HCT116 (cell line): ENCODE data around the gene CD3D. TPM values are rescaled to one million over a fixed set of nuclear protein-coding genes. Genes with fewer than 3 reads are reported as not detected.

Experiments
- ATAC-seq: fragments of 200-7000 bp; cut with Tn5 transposase; 2 replicates; pipeline ENCODE4 v1.9.1; 2020; ENCODE audit warnings: mild to moderate bottlenecking, moderate library complexity
- BruUV-seq: library from RNA; stranded (reverse); fragments of 400-500 nt; replicated peaks from 2 replicates; lab custom pipeline; 2021; lab: Mats Ljungman, UMichigan
- CTCF ChIA-PET: fragments of 300-600 bp; sonication (Branson Sonifier 250); formaldehyde crosslinking; loops from one replicate; lab custom pipeline; 2021; ENCODE audit warnings: antibody characterized with exemption; lab: Charles Lee
- POLR2A ChIA-PET: fragments of 300-600, 350-600 bp; sonication (Branson Sonifier 250); formaldehyde crosslinking; loops from one replicate; lab custom pipeline; 2021; ENCODE audit warnings: antibody characterized with exemption; lab: Charles Lee
- RAD21 ChIA-PET, 2 experiments: fragments of 300-600 bp; sonication (Branson Sonifier 250); formaldehyde crosslinking; loops; one replicate each; lab custom pipeline; 2023; ENCODE audit warnings: low total read pairs in 2 of 2; ENCODE audit not compliant: uncharacterized antibody in 2 of 2, unreplicated experiment in 2 of 2, low non-redundant PET in 1 of 2; lab: Charles Lee
- DNase-seq: peaks from one replicate; pipeline ENCODE4 v3.0.0-alpha.2; 2010; ENCODE audit warnings: low read depth, low spot score
- H2AFZ ChIP-seq: fragments of 200-600 bp; shearing (Covaris generic), sonication (generic); 2 replicates; pipeline ENCODE4 v1.6.1; 2017; ENCODE audit warnings: low read depth, mixed run types, mixed read lengths, antibody characterized with exemption, low read length; ENCODE audit not compliant: poor library complexity, severe bottlenecking
- H3K27ac ChIP-seq: 2 replicates; pipeline ENCODE4 v1.5.1; 2012; ENCODE audit warnings: low read depth, low read length
- H3K27me3 ChIP-seq: fragments of 200-600 bp; sonication (generic); 2 replicates; pipeline ENCODE4 v1.6.1; 2016; ENCODE audit warnings: mixed run types, low read length, mixed read lengths; ENCODE audit not compliant: insufficient read depth
- H3K36me3 ChIP-seq, 2 experiments: fragments of 200-500 bp in 1 of 2; fragments of 200-600 bp in 1 of 2; sonication (Bioruptor generic) in 1 of 2; sonication (generic) in 1 of 2; 2 replicates each; pipeline versions ENCODE4 v1.5.1 to v1.6.1; 2014 to 2016; ENCODE audit warnings: low read length in 2 of 2, inconsistent platforms in 1 of 2, mixed read lengths in 1 of 2, mixed run types in 1 of 2; ENCODE audit not compliant: insufficient read depth in 2 of 2, control insufficient read depth in 1 of 2
- H3K4me1 ChIP-seq, 2 experiments: fragments of 200-600 bp in 1 of 2; sonication (generic) in 1 of 2; 2 replicates each; pipeline versions ENCODE4 v1.5.1 to v1.6.1; 2012 to 2017; ENCODE audit warnings: low read length in 2 of 2, inconsistent platforms in 1 of 2, mild to moderate bottlenecking in 1 of 2, mixed read lengths in 1 of 2, mixed run types in 1 of 2, moderate library complexity in 1 of 2; ENCODE audit not compliant: insufficient read depth in 2 of 2, control insufficient read depth in 1 of 2
- H3K4me2 ChIP-seq: fragments of 200-600 bp; sonication (generic); 2 replicates; pipeline ENCODE4 v1.6.1; 2017; ENCODE audit warnings: mixed run types, low read length, mixed read lengths
- H3K4me3 ChIP-seq, 2 experiments: fragments of 200-600 bp in 1 of 2; sonication (generic) in 1 of 2; replicated peaks in 1 of 2; 2 replicates each; pipeline ENCODE4 v1.5.1; 2011 to 2016; ENCODE audit warnings: low read length in 2 of 2, control low read depth in 1 of 2, low read depth in 1 of 2, mild to moderate bottlenecking in 1 of 2, mixed read lengths in 1 of 2, mixed run types in 1 of 2
- H3K79me2 ChIP-seq: fragments of 200-600 bp; sonication (generic); 2 replicates; pipeline ENCODE4 v1.6.1; 2017; ENCODE audit warnings: mild to moderate bottlenecking, mixed run types, low read length, moderate library complexity, mixed read lengths; ENCODE audit not compliant: insufficient read depth
- H3K9ac ChIP-seq: fragments of 200-600 bp; sonication (generic); 2 replicates; pipeline ENCODE4 v1.6.1; 2016; ENCODE audit warnings: low read length, mixed read lengths
- H3K9me2 ChIP-seq: fragments of 200-600 bp; sonication (generic), shearing (Covaris generic); 2 replicates; pipeline ENCODE4 v1.6.1; 2017; ENCODE audit warnings: mixed run types, mild to moderate bottlenecking, moderate library complexity; ENCODE audit not compliant: insufficient read depth
- H3K9me3 ChIP-seq, 2 experiments: fragments of 200-500 bp in 1 of 2; fragments of 200-600 bp in 1 of 2; sonication (Bioruptor generic) in 1 of 2; sonication (generic) in 1 of 2; 2 replicates each; pipeline ENCODE4 v1.6.1; 2014 to 2017; ENCODE audit warnings: low read length in 2 of 2, mixed read lengths in 2 of 2, inconsistent platforms in 1 of 2, low read depth in 1 of 2, mild to moderate bottlenecking in 1 of 2, mixed run types in 1 of 2, moderate library complexity in 1 of 2; ENCODE audit not compliant: control insufficient read depth in 1 of 2, insufficient read depth in 1 of 2
- H4K20me1 ChIP-seq: fragments of 200-600 bp; sonication (generic), shearing (Covaris generic); 2 replicates; pipeline ENCODE4 v1.6.1; 2017; ENCODE audit warnings: mixed run types, mild to moderate bottlenecking, moderate library complexity; ENCODE audit not compliant: insufficient read depth
- CBX3 ChIP-seq: IDR thresholded peaks from 2 replicates; pipeline ENCODE4 v1.6.1; 2012; ENCODE audit warnings: low read depth
- EGR1 ChIP-seq: IDR thresholded peaks from 2 replicates; pipeline ENCODE4 v1.6.1; 2012; ENCODE audit warnings: low read depth
- ELF1 ChIP-seq: IDR thresholded peaks from 2 replicates; pipeline ENCODE4 v1.6.1; 2012; ENCODE audit warnings: low read depth, borderline replicate concordance
- EZH2 ChIP-seq: fragments of 200-600 bp; sonication (generic); IDR thresholded peaks from 2 replicates; pipeline ENCODE4 v1.6.1; 2017; ENCODE audit warnings: antibody characterized with exemption, mixed run types
- EZH2phosphoT487 ChIP-seq: fragments of 200-600 bp; IDR thresholded peaks from 2 replicates; pipeline ENCODE4 v1.6.1; 2018; ENCODE audit warnings: antibody characterized with exemption, borderline replicate concordance
- JUND ChIP-seq: IDR thresholded peaks from 2 replicates; pipeline ENCODE4 v1.6.1; 2012
- RAD21 ChIP-seq: IDR thresholded peaks from 2 replicates; pipeline ENCODE4 v1.6.1; 2012; ENCODE audit warnings: low read depth, mild to moderate bottlenecking
- SRF ChIP-seq: IDR thresholded peaks from 2 replicates; pipeline ENCODE4 v1.6.1; 2012; ENCODE audit warnings: low read depth
- TCF7L2 ChIP-seq: IDR thresholded peaks from 2 replicates; pipeline ENCODE4 v1.7.0; 2011; ENCODE audit warnings: borderline replicate concordance, inconsistent platforms; ENCODE audit not compliant: insufficient read depth, insufficient read length; ENCODE audit errors: extremely low read depth
- YY1 ChIP-seq: IDR thresholded peaks from 2 replicates; pipeline ENCODE4 v1.6.1; 2011; ENCODE audit warnings: low read length, low read depth, moderate library complexity, mild to moderate bottlenecking; ENCODE audit not compliant: insufficient replicate concordance; ENCODE audit errors: extremely low read depth
- ZNF274 ChIP-seq: fragments of 200-500 bp; sonication (Bioruptor generic); IDR thresholded peaks from 2 replicates; pipeline ENCODE4 v1.6.1; 2014; ENCODE audit warnings: mild to moderate bottlenecking, low read depth, low read length, inconsistent platforms
- intact Hi-C: fragments of 100-400 bp; cut with micrococcal nuclease; formaldehyde crosslinking; loops from 2 replicates; pipeline ENCODE4 v1.10.0; 2022
- total RNA-seq: library from RNA; stranded (reverse); gene quantifications from one replicate; pipeline ENCODE4 v1.2.1, GENCODE V29; 2021; ENCODE audit not compliant: unreplicated experiment
- TF ChIP-seq, protein P1 (sequence below): IDR thresholded peaks from 2 replicates; pipeline ENCODE4 v1.6.1; 2011; ENCODE audit warnings: mild to moderate bottlenecking, low read length, moderate library complexity; ENCODE audit not compliant: insufficient replicate concordance; ENCODE audit errors: extremely low read depth
- TF ChIP-seq, protein P2 (sequence below): IDR thresholded peaks from 2 replicates; pipeline ENCODE4 v1.6.1; 2012; ENCODE audit warnings: low read depth

The CD3D gene
- total RNA-seq, 1 experiment from 2014 or later: 1.0 TPM

DNA sequence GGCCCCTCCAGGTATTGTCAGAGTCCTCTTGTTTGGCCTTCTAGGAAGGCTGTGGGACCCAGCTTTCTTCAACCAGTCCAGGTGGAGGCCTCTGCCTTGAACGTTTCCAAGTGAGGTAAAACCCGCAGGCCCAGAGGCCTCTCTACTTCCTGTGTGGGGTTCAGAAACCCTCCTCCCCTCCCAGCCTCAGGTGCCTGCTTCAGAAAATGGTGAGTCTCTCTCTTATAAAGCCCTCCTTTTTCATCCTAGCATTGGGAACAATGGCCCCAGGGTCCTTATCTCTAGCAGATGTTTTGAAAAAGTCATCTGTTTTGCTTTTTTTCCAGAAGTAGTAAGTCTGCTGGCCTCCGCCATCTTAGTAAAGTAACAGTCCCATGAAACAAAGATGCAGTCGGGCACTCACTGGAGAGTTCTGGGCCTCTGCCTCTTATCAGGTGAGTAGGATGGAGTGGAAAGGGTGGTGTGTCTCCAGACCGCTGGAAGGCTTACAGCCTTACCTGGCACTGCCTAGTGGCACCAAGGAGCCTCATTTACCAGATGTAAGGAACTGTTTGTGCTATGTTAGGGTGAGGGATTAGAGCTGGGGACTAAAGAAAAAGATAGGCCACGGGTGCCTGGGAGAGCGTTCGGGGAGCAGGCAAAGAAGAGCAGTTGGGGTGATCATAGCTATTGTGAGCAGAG lies 37.8 kb downstream of the CD3D start, which contains the start of gene CD3E:
Gene CD3E, plus strand, starts transcription at position 163 of the 681 bp plus-strand sequence. Its CDS starts 223 bp downstream, at position 386.
- Histone ChIP-seq H2AFZ (no peak within 1 kb of the TSS), H3K79me2 (no peaks in the 10 kb centered on the region), H4K20me1 (no peaks in the 10 kb centered on the region), H3K27ac (no peak within 1 kb of the TSS), H3K9ac (no peak within 1 kb of the TSS), H3K4me2 (no peak within 1 kb of the TSS), H3K4me1 (no peaks in the 10 kb centered on the region), H3K9me3 (no peaks in the 10 kb centered on the region), H3K36me3 (no peaks in the 10 kb centered on the region), H3K4me3 (no peak within 1 kb of the TSS), H3K9me2 (no peaks in the 10 kb centered on the region), H3K27me3 (peaks cover 17% of the 10 kb centered on the region; the same call in 1 of the 2 replicates)
- DNase-seq (no peak), ATAC-seq (no peak)
- no peak for TF ChIP-seq SRF
- TF ChIP-seq TCF7L2: no peak
- no peak for TF ChIP-seq YY1
- TF ChIP-seq JUND: no peak
- TF ChIP-seq, protein P1, sequence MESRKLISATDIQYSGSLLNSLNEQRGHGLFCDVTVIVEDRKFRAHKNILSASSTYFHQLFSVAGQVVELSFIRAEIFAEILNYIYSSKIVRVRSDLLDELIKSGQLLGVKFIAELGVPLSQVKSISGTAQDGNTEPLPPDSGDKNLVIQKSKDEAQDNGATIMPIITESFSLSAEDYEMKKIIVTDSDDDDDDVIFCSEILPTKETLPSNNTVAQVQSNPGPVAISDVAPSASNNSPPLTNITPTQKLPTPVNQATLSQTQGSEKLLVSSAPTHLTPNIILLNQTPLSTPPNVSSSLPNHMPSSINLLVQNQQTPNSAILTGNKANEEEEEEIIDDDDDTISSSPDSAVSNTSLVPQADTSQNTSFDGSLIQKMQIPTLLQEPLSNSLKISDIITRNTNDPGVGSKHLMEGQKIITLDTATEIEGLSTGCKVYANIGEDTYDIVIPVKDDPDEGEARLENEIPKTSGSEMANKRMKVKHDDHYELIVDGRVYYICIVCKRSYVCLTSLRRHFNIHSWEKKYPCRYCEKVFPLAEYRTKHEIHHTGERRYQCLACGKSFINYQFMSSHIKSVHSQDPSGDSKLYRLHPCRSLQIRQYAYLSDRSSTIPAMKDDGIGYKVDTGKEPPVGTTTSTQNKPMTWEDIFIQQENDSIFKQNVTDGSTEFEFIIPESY: no peak
- TF ChIP-seq, protein P2, sequence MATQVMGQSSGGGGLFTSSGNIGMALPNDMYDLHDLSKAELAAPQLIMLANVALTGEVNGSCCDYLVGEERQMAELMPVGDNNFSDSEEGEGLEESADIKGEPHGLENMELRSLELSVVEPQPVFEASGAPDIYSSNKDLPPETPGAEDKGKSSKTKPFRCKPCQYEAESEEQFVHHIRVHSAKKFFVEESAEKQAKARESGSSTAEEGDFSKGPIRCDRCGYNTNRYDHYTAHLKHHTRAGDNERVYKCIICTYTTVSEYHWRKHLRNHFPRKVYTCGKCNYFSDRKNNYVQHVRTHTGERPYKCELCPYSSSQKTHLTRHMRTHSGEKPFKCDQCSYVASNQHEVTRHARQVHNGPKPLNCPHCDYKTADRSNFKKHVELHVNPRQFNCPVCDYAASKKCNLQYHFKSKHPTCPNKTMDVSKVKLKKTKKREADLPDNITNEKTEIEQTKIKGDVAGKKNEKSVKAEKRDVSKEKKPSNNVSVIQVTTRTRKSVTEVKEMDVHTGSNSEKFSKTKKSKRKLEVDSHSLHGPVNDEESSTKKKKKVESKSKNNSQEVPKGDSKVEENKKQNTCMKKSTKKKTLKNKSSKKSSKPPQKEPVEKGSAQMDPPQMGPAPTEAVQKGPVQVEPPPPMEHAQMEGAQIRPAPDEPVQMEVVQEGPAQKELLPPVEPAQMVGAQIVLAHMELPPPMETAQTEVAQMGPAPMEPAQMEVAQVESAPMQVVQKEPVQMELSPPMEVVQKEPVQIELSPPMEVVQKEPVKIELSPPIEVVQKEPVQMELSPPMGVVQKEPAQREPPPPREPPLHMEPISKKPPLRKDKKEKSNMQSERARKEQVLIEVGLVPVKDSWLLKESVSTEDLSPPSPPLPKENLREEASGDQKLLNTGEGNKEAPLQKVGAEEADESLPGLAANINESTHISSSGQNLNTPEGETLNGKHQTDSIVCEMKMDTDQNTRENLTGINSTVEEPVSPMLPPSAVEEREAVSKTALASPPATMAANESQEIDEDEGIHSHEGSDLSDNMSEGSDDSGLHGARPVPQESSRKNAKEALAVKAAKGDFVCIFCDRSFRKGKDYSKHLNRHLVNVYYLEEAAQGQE: no peak
- no peak for TF ChIP-seq CBX3
- no peak for TF ChIP-seq ZNF274
- TF ChIP-seq EZH2: no peak
- no peak for TF ChIP-seq EGR1
- TF ChIP-seq RAD21: no peak
- no peak for TF ChIP-seq EZH2phosphoT487
- no peak for TF ChIP-seq ELF1
- CTCF ChIA-PET: interaction anchor here (2.2 kb wide), 1 partner anchor 9 kb away, joined by 6 read pairs; no protein-coding TSS in a partner anchor
- POLR2A ChIA-PET: no interaction called here
- intact Hi-C loops: no loop called here
- RAD21 ChIA-PET: no interaction called here
- no TSS peak for BruUV-seq
